HepG2 (cell line): ENCODE data around the gene ADGRG6. TPM values are rescaled to one million over a fixed set of nuclear protein-coding genes. Genes with fewer than 3 reads are reported as not detected.

Experiments used
- FOSL2 ChIP-seq: sonication (generic); formaldehyde crosslinking; IDR thresholded peaks from 2 replicates; pipeline ENCODE4 v1.4.0; 2020; ENCODE audit warnings: missing genetic modification reagents
- FOXO4 ChIP-seq: sonication (generic); formaldehyde crosslinking; conservative IDR thresholded peaks from 2 replicates; pipeline ENCODE4 v1.8.1; 2023; ENCODE audit warnings: missing genetic modification reagents
- HOMEZ ChIP-seq: IDR thresholded peaks from 2 replicates; pipeline ENCODE4 v1.6.1; 2016; ENCODE audit warnings: low read depth
- IKZF4 ChIP-seq: sonication (generic); formaldehyde crosslinking; IDR thresholded peaks from 2 replicates; pipeline ENCODE4 v1.5.1; 2020; ENCODE audit warnings: borderline replicate concordance, mild to moderate bottlenecking, low read depth, missing genetic modification reagents; ENCODE audit errors: not compliant biosample characterization
- KMT2B ChIP-seq: IDR thresholded peaks from 2 replicates; pipeline ENCODE4 v1.6.1; 2016; ENCODE audit warnings: missing genetic modification reagents, missing compliant biosample characterization
- LCORL ChIP-seq, 2 experiments: fragments of 450-650 bp in 1 of 2; sonication (generic) in 1 of 2; formaldehyde crosslinking in 1 of 2; IDR thresholded peaks; 2 replicates each; pipeline versions ENCODE4 v1.5.0 to v1.6.1; 2017 to 2020; ENCODE audit warnings: antibody characterized with exemption in 1 of 2, missing genetic modification reagents in 1 of 2
- MAFF ChIP-seq: IDR thresholded peaks from 2 replicates; pipeline ENCODE4 v1.6.1; 2011; ENCODE audit warnings: low read depth, low read length, improper control_type of control experiment
- MBD4 ChIP-seq: IDR thresholded peaks from 2 replicates; pipeline ENCODE4 v1.6.1; 2012; ENCODE audit warnings: low read length, inconsistent platforms, borderline replicate concordance
- NCOA1 ChIP-seq: sonication (generic); formaldehyde crosslinking; IDR thresholded peaks from 2 replicates; pipeline ENCODE4 v1.9.0; 2021; ENCODE audit warnings: missing genetic modification reagents
- NR2F2 ChIP-seq: IDR thresholded peaks from 2 replicates; pipeline ENCODE4 v1.6.1; 2012; ENCODE audit warnings: low read depth, inconsistent platforms, borderline replicate concordance
- PRMT3 ChIP-seq: sonication (generic); formaldehyde crosslinking; IDR thresholded peaks from 2 replicates; pipeline ENCODE4 v1.8.1; 2022; ENCODE audit warnings: low read depth, mild to moderate bottlenecking, moderate library complexity, missing genetic modification reagents, borderline replicate concordance
- RARG ChIP-seq: sonication (generic); formaldehyde crosslinking; IDR thresholded peaks from 2 replicates; pipeline ENCODE4 v1.4.0; 2020; ENCODE audit warnings: low read depth, mild to moderate bottlenecking, missing genetic modification reagents
- RERE ChIP-seq: IDR thresholded peaks from 2 replicates; pipeline ENCODE4 v1.6.1; 2016; ENCODE audit warnings: low read depth, missing genetic modification reagents, missing compliant biosample characterization
- SATB2 ChIP-seq: sonication (generic); formaldehyde crosslinking; IDR thresholded peaks from 2 replicates; pipeline ENCODE4 v1.5.0; 2020; ENCODE audit warnings: missing genetic modification reagents
- SNAPC2 ChIP-seq: sonication (generic); formaldehyde crosslinking; IDR thresholded peaks from 2 replicates; pipeline ENCODE4 v1.8.1; 2022; ENCODE audit warnings: mild to moderate bottlenecking, missing genetic modification reagents
- TP53 ChIP-seq: sonication (generic); formaldehyde crosslinking; conservative IDR thresholded peaks from 2 replicates; pipeline ENCODE4 v1.4.0; 2020; ENCODE audit warnings: missing genetic modification reagents
- ZNF18 ChIP-seq: sonication (generic); formaldehyde crosslinking; IDR thresholded peaks from 2 replicates; pipeline ENCODE4 v1.8.0; 2022; ENCODE audit warnings: mild to moderate bottlenecking, missing genetic modification reagents; ENCODE audit not compliant: insufficient replicate concordance
- ZNF263 ChIP-seq: sonication (generic); formaldehyde crosslinking; IDR thresholded peaks from 2 replicates; pipeline ENCODE4 v1.4.0; 2020; ENCODE audit warnings: missing genetic modification reagents
- ZNF44 ChIP-seq: sonication (generic); formaldehyde crosslinking; IDR thresholded peaks from 2 replicates; pipeline ENCODE4 v1.5.1; 2020; ENCODE audit warnings: mild to moderate bottlenecking, missing genetic modification reagents
- polyA plus RNA-seq, 8 experiments: library from polyadenylated mRNA; depleted of rRNA in 3 of 8; stranded (reverse) in 7 of 8; unstranded in 1 of 8; fragments of >200 nt; fragmentation: Illumina TruSeq in 4 of 8; extraction: Trizol in 4 of 8; gene quantifications; 2 replicates each; pipeline versions ENCODE4 v1.2.1 to v1.2.3, GENCODE V29; 2011 to 2016; ENCODE audit warnings: low read depth in 4 of 8, missing spikeins in 1 of 8, mixed read lengths in 1 of 8; ENCODE audit not compliant: insufficient read depth in 1 of 8
- total RNA-seq, 5 experiments: library from RNA; depleted of rRNA; stranded (reverse); fragments of >200 nt; fragmentation: Illumina TruSeq; extraction: Trizol; gene quantifications; 2 replicates each; pipeline ENCODE4 v1.2.3, GENCODE V29; 2016; ENCODE audit warnings: low read depth in 1 of 5

Gene ADGRG6
- total and polyA plus RNA-seq, 2 of the 13 experiments (the other 11 are each of a cell fraction or from before 2014, with no cell fraction given), result 129 to 249 TPM

- TF ChIP-seq RERE (CRISPR knock-in tag), result peak; percentile 97
- 0 out of 2 replicates have a peak, but pooled peaks have one; percentile 55 for TF ChIP-seq NCOA1 (CRISPR knock-in tag)
- peak; percentile 61; the same call in 1 of the 2 replicates for TF ChIP-seq TP53 (CRISPR knock-in tag)
- TF ChIP-seq KMT2B (CRISPR knock-in tag), result peak; percentile 49; the same call in 1 of the 2 replicates
- no peak for TF ChIP-seq ZNF18
- no peak for TF ChIP-seq RARG (CRISPR knock-in tag)
- no peak for TF ChIP-seq SNAPC2 (CRISPR knock-in tag)
- TF ChIP-seq IKZF4 (CRISPR knock-in tag), result no peak
- TF ChIP-seq MAFF, result peak; percentile 82
- TF ChIP-seq FOXO4 (CRISPR knock-in tag), result no peak
- 0 out of 2 replicates have a peak, but pooled peaks have one; percentile 96 for TF ChIP-seq MBD4
- no peak for TF ChIP-seq ZNF263 (CRISPR knock-in tag)
- peak; percentile 89 for TF ChIP-seq SATB2 (CRISPR knock-in tag)
- TF ChIP-seq LCORL (IDR thresholded peaks at IDR 0.05), result peak; percentile 44; the same call in 1 of the 2 replicates
- peak; percentile 92 for TF ChIP-seq LCORL (CRISPR knock-in tag; IDR thresholded peaks at IDR 0.05)
- peak; percentile 97 for TF ChIP-seq HOMEZ (CRISPR knock-in tag)
- no peak for TF ChIP-seq ZNF44 (CRISPR knock-in tag)
- no peak for TF ChIP-seq PRMT3 (CRISPR knock-in tag)
- TF ChIP-seq NR2F2, result peak; percentile 98
- peak; percentile 95 for TF ChIP-seq FOSL2
Observed at GRCh38 chr6:142374965-142375733, 73.3 kb downstream of the ADGRG6 start (continued).
